K562 (cell line): Measurements from ENCODE around the gene RAB5A. TPM values are rescaled to one million over a fixed set of nuclear protein-coding genes. Genes with fewer than 3 reads are reported as not detected.
A peak's percentile ranks its signal among the peaks of the same experiment; 100 is the strongest.

Experiments
- BRD4 ChIP-seq: fragments of 200-600 bp; sonication (generic); IDR thresholded peaks from 2 replicates; pipeline ENCODE4 v1.6.1; 2017; ENCODE audit warnings: inconsistent platforms
- ETV5 ChIP-seq: sonication (generic); formaldehyde crosslinking; IDR thresholded peaks from 2 replicates; pipeline ENCODE4 v1.4.0; 2020; ENCODE audit warnings: low read depth, mild to moderate bottlenecking, missing genetic modification reagents
- GTF2E2 ChIP-seq: fragments of 200-800 bp; sonication (Bioruptor generic); IDR thresholded peaks from 2 replicates; pipeline ENCODE4 v1.6.1; 2016; ENCODE audit warnings: missing genetic modification characterization, missing compliant biosample characterization
- HNRNPUL1 ChIP-seq: fragments of 200-400 bp; formaldehyde crosslinking; IDR thresholded peaks from 2 replicates; pipeline ENCODE4 v1.6.1; 2017; ENCODE audit warnings: low read length
- MTA1 ChIP-seq: fragments of 450-650 bp; IDR thresholded peaks from 2 replicates; pipeline ENCODE4 v1.6.1; 2017; ENCODE audit warnings: borderline replicate concordance
- MTA2 ChIP-seq: fragments of 450-650 bp; IDR thresholded peaks from 2 replicates; pipeline ENCODE4 v1.6.1; 2016; ENCODE audit warnings: low read depth
- NCOA4 ChIP-seq: fragments of 450-650 bp; IDR thresholded peaks from 2 replicates; pipeline ENCODE4 v1.6.1; 2018; ENCODE audit warnings: mild to moderate bottlenecking; ENCODE audit not compliant: partially characterized antibody
- NFXL1 ChIP-seq: fragments of 450-650 bp; formaldehyde crosslinking; IDR thresholded peaks from 2 replicates; pipeline ENCODE4 v1.4.0; 2021; ENCODE audit warnings: mild to moderate bottlenecking
- POLR3G ChIP-seq: IDR thresholded peaks from 2 replicates; pipeline ENCODE4 v1.6.1; 2011; ENCODE audit not compliant: insufficient read length, insufficient replicate concordance; ENCODE audit errors: extremely low read depth
- RBFOX2 ChIP-seq: fragments of 200-400 bp; formaldehyde crosslinking; IDR thresholded peaks from 2 replicates; pipeline ENCODE4 v1.6.1; 2017; ENCODE audit warnings: low read depth, mild to moderate bottlenecking, low read length, moderate library complexity
- STAT5A ChIP-seq: IDR thresholded peaks from 2 replicates; pipeline ENCODE4 v1.6.1; 2012; ENCODE audit warnings: low read length, inconsistent platforms, borderline replicate concordance
- TCF3 ChIP-seq: sonication (generic); formaldehyde crosslinking; IDR thresholded peaks from 2 replicates; pipeline ENCODE4 v1.4.0; 2020; ENCODE audit warnings: mild to moderate bottlenecking, missing genetic modification reagents
- TCF7L2 ChIP-seq: fragments of 150-350 bp; IDR thresholded peaks from 2 replicates; pipeline ENCODE4 v1.6.1; 2016; ENCODE audit warnings: low read depth, mild to moderate bottlenecking, low read length, moderate library complexity
- TEAD2 ChIP-seq: fragments of 450-650 bp; IDR thresholded peaks from 2 replicates; pipeline ENCODE4 v1.6.1; 2016; ENCODE audit warnings: missing genetic modification characterization, control low read depth, missing compliant biosample characterization
- ZFPM2 ChIP-seq: fragments of 250-450 bp; sonication (Bioruptor Pico); IDR thresholded peaks from 2 replicates; pipeline ENCODE4 v1.5.1; 2022; ENCODE audit warnings: mild to moderate bottlenecking
- ZFX ChIP-seq: sonication (generic); formaldehyde crosslinking; IDR thresholded peaks from 2 replicates; pipeline ENCODE4 v1.8.0; 2022; ENCODE audit warnings: mild to moderate bottlenecking, missing genetic modification reagents, moderate library complexity
- ZNF133 ChIP-seq: fragments of 250-450 bp; sonication (Bioruptor Pico); IDR thresholded peaks from 2 replicates; pipeline ENCODE4 v1.4.0; 2020; ENCODE audit warnings: mild to moderate bottlenecking
- ZNF282 ChIP-seq: sonication (generic); formaldehyde crosslinking; IDR thresholded peaks from 2 replicates; pipeline ENCODE4 v1.8.1; 2023; ENCODE audit warnings: missing genetic modification reagents
- ZNF695 ChIP-seq: fragments of 450-650 bp; formaldehyde crosslinking; IDR thresholded peaks from 2 replicates; pipeline ENCODE4 v1.4.0; 2020; ENCODE audit warnings: mild to moderate bottlenecking, moderate library complexity
- ZNF76 ChIP-seq: fragments of 250-450 bp; sonication (Bioruptor Pico); IDR thresholded peaks from 2 replicates; pipeline ENCODE4 v1.4.0; 2020; ENCODE audit warnings: mild to moderate bottlenecking, moderate library complexity, borderline replicate concordance
- polyA plus RNA-seq, 8 experiments: library from polyadenylated mRNA; depleted of rRNA in 4 of 8; stranded (reverse) in 5 of 8; unstranded in 3 of 8; fragments of >200 nt; fragmentation: Nextera tagmentation in 2 of 8; fragmentation: Illumina TruSeq in 1 of 8; extraction: Ambion mirVana in 2 of 8; extraction: Trizol in 1 of 8; gene quantifications; 2 replicates each; pipeline versions ENCODE4 v1.2.1 to v1.2.3, GENCODE V29; 2011 to 2014; ENCODE audit warnings: inconsistent platforms in 1 of 8, missing spikeins in 1 of 8
- total RNA-seq, 7 experiments: library from RNA; depleted of rRNA in 6 of 7; stranded (reverse); fragments of >200 nt in 6 of 7; fragmentation: Illumina TruSeq in 2 of 7; extraction: Trizol in 2 of 7; gene quantifications; 2 replicates each; pipeline versions ENCODE4 v1.2.1 to v1.2.3, GENCODE V29; 2011 to 2021; ENCODE audit warnings: low replicate concordance in 1 of 7
- TF ChIP-seq, protein P1 (sequence below), 2 experiments: fragments of 450-650 bp; IDR thresholded peaks; 2 replicates each; pipeline ENCODE4 v1.6.1; 2016
- TF ChIP-seq, protein P2 (sequence below), 2 experiments: fragments of 150-350 bp in 1 of 2; IDR thresholded peaks; 2 replicates each; pipeline ENCODE4 v1.6.1; 2012 to 2016; ENCODE audit warnings: low read depth in 2 of 2, low read length in 2 of 2, mild to moderate bottlenecking in 1 of 2, moderate library complexity in 1 of 2
- TF ChIP-seq, protein P3 (sequence below): sonication (generic); formaldehyde crosslinking; IDR thresholded peaks from 2 replicates; pipeline ENCODE4 v1.8.1; 2022; ENCODE audit warnings: missing genetic modification reagents

The RAB5A gene
- total and polyA plus RNA-seq, 9 of the 15 experiments (the other 6 are each of a cell fraction or from before 2014, with no cell fraction given): 28.3 to 64.2 (median 49.0) TPM

DNA sequence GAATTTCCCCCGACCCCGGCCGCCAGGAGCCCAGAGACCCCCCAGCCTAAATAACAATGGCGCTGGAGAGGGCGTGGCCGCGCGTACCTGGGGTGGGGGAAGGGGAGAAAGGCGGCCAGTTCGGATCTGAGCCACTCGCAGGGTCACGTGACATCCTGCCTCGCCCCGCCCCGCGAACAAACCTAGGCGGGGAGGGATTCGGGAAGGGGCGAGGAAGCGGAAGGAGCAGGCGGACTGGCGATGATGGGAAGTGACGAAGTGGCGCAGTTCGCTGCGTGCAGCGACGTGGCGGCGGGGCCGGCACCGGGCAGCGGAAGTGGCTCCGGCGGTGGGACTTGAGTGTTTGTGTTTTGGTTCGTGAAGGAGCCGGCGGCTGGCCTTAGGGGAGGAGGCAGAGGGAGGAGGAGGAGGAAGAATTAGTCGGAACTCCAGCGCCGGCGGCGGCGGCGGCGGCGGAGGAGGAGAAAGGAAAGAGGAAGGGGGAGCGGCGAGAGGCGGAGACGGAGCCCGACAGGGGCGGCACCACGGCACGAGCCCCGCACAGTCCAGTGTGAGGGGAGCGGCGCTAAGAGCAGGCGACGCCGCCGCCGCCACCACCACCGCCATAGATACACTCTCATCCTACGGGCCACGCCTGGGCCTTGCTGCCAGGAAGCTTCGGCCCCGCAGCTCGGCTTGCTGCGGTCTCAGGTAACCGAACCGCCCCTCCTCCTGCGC, at the start of gene RAB5A (continued):
- peak; percentile 86 for TF ChIP-seq GTF2E2 (tag)
- no peak for TF ChIP-seq ZNF282
- peak; percentile 16; the same call in 1 of the 2 replicates for TF ChIP-seq STAT5A
- TF ChIP-seq, protein P1, sequence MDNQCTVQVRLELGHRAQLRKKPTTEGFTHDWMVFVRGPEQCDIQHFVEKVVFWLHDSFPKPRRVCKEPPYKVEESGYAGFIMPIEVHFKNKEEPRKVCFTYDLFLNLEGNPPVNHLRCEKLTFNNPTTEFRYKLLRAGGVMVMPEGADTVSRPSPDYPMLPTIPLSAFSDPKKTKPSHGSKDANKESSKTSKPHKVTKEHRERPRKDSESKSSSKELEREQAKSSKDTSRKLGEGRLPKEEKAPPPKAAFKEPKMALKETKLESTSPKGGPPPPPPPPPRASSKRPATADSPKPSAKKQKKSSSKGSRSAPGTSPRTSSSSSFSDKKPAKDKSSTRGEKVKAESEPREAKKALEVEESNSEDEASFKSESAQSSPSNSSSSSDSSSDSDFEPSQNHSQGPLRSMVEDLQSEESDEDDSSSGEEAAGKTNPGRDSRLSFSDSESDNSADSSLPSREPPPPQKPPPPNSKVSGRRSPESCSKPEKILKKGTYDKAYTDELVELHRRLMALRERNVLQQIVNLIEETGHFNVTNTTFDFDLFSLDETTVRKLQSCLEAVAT (IDR thresholded peaks at IDR 0.05): peak; percentile 63 to 83; a peak in 3 of 4 replicates
- TF ChIP-seq RBFOX2: peak; percentile 96
- TF ChIP-seq, protein P2, sequence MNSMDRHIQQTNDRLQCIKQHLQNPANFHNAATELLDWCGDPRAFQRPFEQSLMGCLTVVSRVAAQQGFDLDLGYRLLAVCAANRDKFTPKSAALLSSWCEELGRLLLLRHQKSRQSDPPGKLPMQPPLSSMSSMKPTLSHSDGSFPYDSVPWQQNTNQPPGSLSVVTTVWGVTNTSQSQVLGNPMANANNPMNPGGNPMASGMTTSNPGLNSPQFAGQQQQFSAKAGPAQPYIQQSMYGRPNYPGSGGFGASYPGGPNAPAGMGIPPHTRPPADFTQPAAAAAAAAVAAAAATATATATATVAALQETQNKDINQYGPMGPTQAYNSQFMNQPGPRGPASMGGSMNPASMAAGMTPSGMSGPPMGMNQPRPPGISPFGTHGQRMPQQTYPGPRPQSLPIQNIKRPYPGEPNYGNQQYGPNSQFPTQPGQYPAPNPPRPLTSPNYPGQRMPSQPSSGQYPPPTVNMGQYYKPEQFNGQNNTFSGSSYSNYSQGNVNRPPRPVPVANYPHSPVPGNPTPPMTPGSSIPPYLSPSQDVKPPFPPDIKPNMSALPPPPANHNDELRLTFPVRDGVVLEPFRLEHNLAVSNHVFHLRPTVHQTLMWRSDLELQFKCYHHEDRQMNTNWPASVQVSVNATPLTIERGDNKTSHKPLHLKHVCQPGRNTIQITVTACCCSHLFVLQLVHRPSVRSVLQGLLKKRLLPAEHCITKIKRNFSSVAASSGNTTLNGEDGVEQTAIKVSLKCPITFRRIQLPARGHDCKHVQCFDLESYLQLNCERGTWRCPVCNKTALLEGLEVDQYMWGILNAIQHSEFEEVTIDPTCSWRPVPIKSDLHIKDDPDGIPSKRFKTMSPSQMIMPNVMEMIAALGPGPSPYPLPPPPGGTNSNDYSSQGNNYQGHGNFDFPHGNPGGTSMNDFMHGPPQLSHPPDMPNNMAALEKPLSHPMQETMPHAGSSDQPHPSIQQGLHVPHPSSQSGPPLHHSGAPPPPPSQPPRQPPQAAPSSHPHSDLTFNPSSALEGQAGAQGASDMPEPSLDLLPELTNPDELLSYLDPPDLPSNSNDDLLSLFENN (IDR thresholded peaks at IDR 0.05; ENCODE audit: low read depth in 2 of 2, low read length in 2 of 2): peak in 1 of 2 experiments; percentile 11; a peak in 1 of 4 replicates
- TF ChIP-seq BRD4: no peak
- no peak for TF ChIP-seq TCF7L2
- TF ChIP-seq TEAD2: no peak
- TF ChIP-seq NFXL1: no peak
- TF ChIP-seq MTA1: peak; percentile 64; the same call in 1 of the 2 replicates
- no peak for TF ChIP-seq POLR3G
- no peak for TF ChIP-seq NCOA4
- no peak; the same call in 1 of the 2 replicates for TF ChIP-seq ZFX (CRISPR knock-in tag)
- no peak for TF ChIP-seq ZFPM2 (CRISPR knock-in tag)
- TF ChIP-seq HNRNPUL1: no peak
- TF ChIP-seq, protein P3, sequence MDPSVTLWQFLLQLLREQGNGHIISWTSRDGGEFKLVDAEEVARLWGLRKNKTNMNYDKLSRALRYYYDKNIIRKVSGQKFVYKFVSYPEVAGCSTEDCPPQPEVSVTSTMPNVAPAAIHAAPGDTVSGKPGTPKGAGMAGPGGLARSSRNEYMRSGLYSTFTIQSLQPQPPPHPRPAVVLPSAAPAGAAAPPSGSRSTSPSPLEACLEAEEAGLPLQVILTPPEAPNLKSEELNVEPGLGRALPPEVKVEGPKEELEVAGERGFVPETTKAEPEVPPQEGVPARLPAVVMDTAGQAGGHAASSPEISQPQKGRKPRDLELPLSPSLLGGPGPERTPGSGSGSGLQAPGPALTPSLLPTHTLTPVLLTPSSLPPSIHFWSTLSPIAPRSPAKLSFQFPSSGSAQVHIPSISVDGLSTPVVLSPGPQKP (CRISPR knock-in tag): no peak
- TF ChIP-seq ZNF76 (CRISPR knock-in tag): no peak
- peak; percentile 86 for TF ChIP-seq ETV5 (CRISPR knock-in tag)
- TF ChIP-seq ZNF695 (CRISPR knock-in tag): no peak
- no peak for TF ChIP-seq MTA2
- no peak for TF ChIP-seq ZNF133 (CRISPR knock-in tag)
- TF ChIP-seq TCF3: peak; percentile 23; the same call in 1 of the 2 replicates
